ENCODE results near the gene SGSM1.

Gene SGSM1

GRCh38 chr22:24806663-24807001 is 621 bp downstream of the SGSM1 start:
- DNase-seq, result no peak

GRCh38 chr22:24807284-24807950 is 1.4 kb downstream of the SGSM1 start:
- no peak for DNase-seq

- DNase-seq, result no peak
Observed at GRCh38 chr22:24809331-24809730, 3.3 kb downstream of the SGSM1 start.

GRCh38 chr22:24810043-24810749 is 4.2 kb downstream of the SGSM1 start:
- no peak for DNase-seq

- DNase-seq, result no peak
Observed at GRCh38 chr22:24812950-24813775, 7.2 kb downstream of the SGSM1 start.

- no peak for DNase-seq
Observed at GRCh38 chr22:24813861-24814770, 8.1 kb downstream of the SGSM1 start.

GRCh38 chr22:24816806-24817205 is 10.8 kb downstream of the SGSM1 start:
- no peak for DNase-seq

GRCh38 chr22:24819487-24819886 is 13.5 kb downstream of the SGSM1 start:
- no peak for DNase-seq

- no peak for DNase-seq
Observed at GRCh38 chr22:24819911-24820461, 14.0 kb downstream of the SGSM1 start.

- DNase-seq, result no peak
Observed at GRCh38 chr22:24822471-24822870, 16.5 kb downstream of the SGSM1 start.

- no peak for DNase-seq
Observed at GRCh38 chr22:24823787-24824186, 17.8 kb downstream of the SGSM1 start.

- no peak for DNase-seq
Observed at GRCh38 chr22:24824250-24824649, 18.2 kb downstream of the SGSM1 start.

GRCh38 chr22:24824915-24825314 is 18.9 kb downstream of the SGSM1 start:
- no peak for DNase-seq

GRCh38 chr22:24826710-24827285 is 20.8 kb downstream of the SGSM1 start:
- DNase-seq, result no peak

- DNase-seq, result no peak
Observed at GRCh38 chr22:24827296-24827695, 21.3 kb downstream of the SGSM1 start.

- DNase-seq, result no peak
Observed at GRCh38 chr22:24830205-24830979, 24.4 kb downstream of the SGSM1 start.

GRCh38 chr22:24831687-24832086 is 25.7 kb downstream of the SGSM1 start:
- no peak for DNase-seq

GRCh38 chr22:24833881-24834495 is 28.0 kb downstream of the SGSM1 start:
- no peak for DNase-seq

- DNase-seq, result peak in 2 of 4 experiments; percentile 5 to 8
Observed at GRCh38 chr22:24834845-24835570, 29.0 kb downstream of the SGSM1 start.

- DNase-seq, result no peak
Observed at GRCh38 chr22:24836282-24836681, 30.3 kb downstream of the SGSM1 start.

Measured in suppressor macrophage (primary cell).